ENCODE data around the gene HIRIP3.
"Not testable (repeated sequence)": the region's sequence is repeated elsewhere in the genome, so short reads cannot be mapped to it uniquely, and the experiment has no call there.

Gene HIRIP3

GRCh38 chr16:30028438-30029076 is 33.1 kb upstream of the HIRIP3 start:
- Histone ChIP-seq H3K36me3 (ENCODE audit: control insufficient read depth, insufficient read depth, low read length) (no peaks in the 10 kb centered on the region), H3K4me1 (ENCODE audit: control insufficient read depth, insufficient read depth, low read length, poor library complexity, severe bottlenecking) (peaks cover 15% of the 10 kb centered on the region), H3K4me3 (ENCODE audit: extremely low read depth, insufficient read depth, low read length, poor library complexity, severe bottlenecking) (no peak overlapping the region), H3K9me3 (ENCODE audit: control insufficient read depth, low read length) (no peaks in the 10 kb centered on the region), H3K27ac (ENCODE audit: low read depth, low read length, severe bottlenecking) (no peak overlapping the region)
- 29 to 33% methylated on average over 14 to 15 of the region's 18 CpGs for WGBS, 2 experiments (ENCODE audit: insufficient coverage in 2 of 2)

GRCh38 chr16:30027588-30028437 is 32.4 kb upstream of the HIRIP3 start:
- no peaks in the 10 kb centered on the region for H3K36me3 ChIP-seq (ENCODE audit: control insufficient read depth, insufficient read depth, low read length)
- no peak overlapping the region for H3K4me3 ChIP-seq (ENCODE audit: extremely low read depth, insufficient read depth, low read length, poor library complexity, severe bottlenecking)

GRCh38 chr16:30026449-30026848 is 31.0 kb upstream of the HIRIP3 start:
- 92 to 94% methylated on average over 18 of the region's 18 CpGs for whole genome bisulfite sequencing, 2 experiments (ENCODE audit: insufficient coverage in 2 of 2)
- no peak overlapping the region for H3K4me3 ChIP-seq (ENCODE audit: extremely low read depth, insufficient read depth, low read length, poor library complexity, severe bottlenecking)
- no peak overlapping the region for H3K27ac ChIP-seq (ENCODE audit: low read depth, low read length, severe bottlenecking)

More at GRCh38 chr16:30027588-30028437, 32.4 kb upstream of the HIRIP3 start:
- no peak overlapping the region for H3K27ac ChIP-seq (ENCODE audit: low read depth, low read length, severe bottlenecking)
- 72 to 79% methylated on average over 10 to 12 of the region's 13 CpGs for WGBS, 2 experiments (ENCODE audit: insufficient coverage in 2 of 2)
- peaks cover 15% of the 10 kb centered on the region for H3K4me1 ChIP-seq (ENCODE audit: control insufficient read depth, insufficient read depth, low read length, poor library complexity, severe bottlenecking)
- no peaks in the 10 kb centered on the region for H3K9me3 ChIP-seq (ENCODE audit: control insufficient read depth, low read length)

GRCh38 chr16:30025574-30025973 is 30.2 kb upstream of the HIRIP3 start:
- peaks cover 2% of the 10 kb centered on the region for H3K4me1 ChIP-seq (ENCODE audit: control insufficient read depth, insufficient read depth, low read length, poor library complexity, severe bottlenecking)
- H3K9me3 ChIP-seq (ENCODE audit: control insufficient read depth, low read length), result no peaks in the 10 kb centered on the region
- H3K36me3 ChIP-seq (ENCODE audit: control insufficient read depth, insufficient read depth, low read length), result no peaks in the 10 kb centered on the region
- no peak overlapping the region for H3K4me3 ChIP-seq (ENCODE audit: extremely low read depth, insufficient read depth, low read length, poor library complexity, severe bottlenecking)
- no peak overlapping the region for H3K27ac ChIP-seq (ENCODE audit: low read depth, low read length, severe bottlenecking)
- 87 to 88% methylated on average over 3 to 7 of the region's 7 CpGs for WGBS, 2 experiments (ENCODE audit: insufficient coverage in 2 of 2)

More at GRCh38 chr16:30026449-30026848, 31.0 kb upstream of the HIRIP3 start:
- no peaks in the 10 kb centered on the region for H3K36me3 ChIP-seq (ENCODE audit: control insufficient read depth, insufficient read depth, low read length)
- no peaks in the 10 kb centered on the region for H3K9me3 ChIP-seq (ENCODE audit: control insufficient read depth, low read length)
- H3K4me1 ChIP-seq (ENCODE audit: control insufficient read depth, insufficient read depth, low read length, poor library complexity, severe bottlenecking), result peaks cover 8% of the 10 kb centered on the region

GRCh38 chr16:30025156-30025555 is 29.7 kb upstream of the HIRIP3 start:
- no peak overlapping the region for H3K27ac ChIP-seq (ENCODE audit: low read depth, low read length, severe bottlenecking)
- H3K4me3 ChIP-seq (ENCODE audit: extremely low read depth, insufficient read depth, low read length, poor library complexity, severe bottlenecking), result no peak overlapping the region
- no peaks in the 10 kb centered on the region for H3K4me1 ChIP-seq (ENCODE audit: control insufficient read depth, insufficient read depth, low read length, poor library complexity, severe bottlenecking)
- no peaks in the 10 kb centered on the region for H3K36me3 ChIP-seq (ENCODE audit: control insufficient read depth, insufficient read depth, low read length)
- H3K9me3 ChIP-seq (ENCODE audit: control insufficient read depth, low read length), result no peaks in the 10 kb centered on the region
- WGBS, 2 experiments (ENCODE audit: insufficient coverage in 2 of 2), result 87 to 88% methylated on average over 18 to 20 of the region's 20 CpGs

GRCh38 chr16:30024451-30024850 is 29.0 kb upstream of the HIRIP3 start:
- Histone ChIP-seq H3K9me3 (ENCODE audit: control insufficient read depth, low read length) (no peaks in the 10 kb centered on the region), H3K36me3 (ENCODE audit: control insufficient read depth, insufficient read depth, low read length) (no peaks in the 10 kb centered on the region), H3K27ac (ENCODE audit: low read depth, low read length, severe bottlenecking) (no peak overlapping the region), H3K4me1 (ENCODE audit: control insufficient read depth, insufficient read depth, low read length, poor library complexity, severe bottlenecking) (no peaks in the 10 kb centered on the region), H3K4me3 (ENCODE audit: extremely low read depth, insufficient read depth, low read length, poor library complexity, severe bottlenecking) (no peak overlapping the region)
- WGBS, 2 experiments (ENCODE audit: insufficient coverage in 2 of 2), result 89 to 90% methylated on average over 5 to 9 of the region's 16 CpGs

- Histone ChIP-seq H3K27ac (ENCODE audit: low read depth, low read length, severe bottlenecking) (no peak overlapping the region), H3K36me3 (ENCODE audit: control insufficient read depth, insufficient read depth, low read length) (no peaks in the 10 kb centered on the region), H3K4me1 (ENCODE audit: control insufficient read depth, insufficient read depth, low read length, poor library complexity, severe bottlenecking) (no peaks in the 10 kb centered on the region), H3K9me3 (ENCODE audit: control insufficient read depth, low read length) (no peaks in the 10 kb centered on the region), H3K4me3 (ENCODE audit: extremely low read depth, insufficient read depth, low read length, poor library complexity, severe bottlenecking) (no peak overlapping the region)
- 91 to 92% methylated on average over 11 of the region's 11 CpGs for WGBS, 2 experiments (ENCODE audit: insufficient coverage in 2 of 2)
Observed at GRCh38 chr16:30023586-30023985, 28.2 kb upstream of the HIRIP3 start.

- WGBS, 2 experiments (ENCODE audit: insufficient coverage in 2 of 2), result 86 to 94% methylated on average over 3 to 5 of the region's 6 CpGs
Observed at GRCh38 chr16:30022887-30023286, 27.5 kb upstream of the HIRIP3 start, which contains the start of gene C16orf92. Gene C16orf92, plus strand, starts transcription at chr16:30023198. Its CDS starts 143 bp downstream, at chr16:30023341.

GRCh38 chr16:30018731-30019158 is 23.3 kb upstream of the HIRIP3 start:
- Histone ChIP-seq H3K9me3 (ENCODE audit: control insufficient read depth, low read length) (no peaks in the 10 kb centered on the region), H3K36me3 (ENCODE audit: control insufficient read depth, insufficient read depth, low read length) (no peaks in the 10 kb centered on the region), H3K4me1 (ENCODE audit: control insufficient read depth, insufficient read depth, low read length, poor library complexity, severe bottlenecking) (no peaks in the 10 kb centered on the region), H3K27ac (ENCODE audit: low read depth, low read length, severe bottlenecking) (no peak overlapping the region), H3K4me3 (ENCODE audit: extremely low read depth, insufficient read depth, low read length, poor library complexity, severe bottlenecking) (no peak overlapping the region)
- 79 to 83% methylated on average over 3 of the region's 4 CpGs for WGBS, 2 experiments (ENCODE audit: insufficient coverage in 2 of 2)

More at GRCh38 chr16:30022887-30023286, 27.5 kb upstream of the HIRIP3 start, which contains the start of gene C16orf92:
- H3K9me3 ChIP-seq (ENCODE audit: control insufficient read depth, low read length), result no peaks in the 10 kb centered on the region
- H3K4me1 ChIP-seq (ENCODE audit: control insufficient read depth, insufficient read depth, low read length, poor library complexity, severe bottlenecking), result no peaks in the 10 kb centered on the region
- no peak within 1 kb of the TSS for H3K4me3 ChIP-seq (ENCODE audit: extremely low read depth, insufficient read depth, low read length, poor library complexity, severe bottlenecking)
- no peaks in the 10 kb centered on the region for H3K36me3 ChIP-seq (ENCODE audit: control insufficient read depth, insufficient read depth, low read length)
- H3K27ac ChIP-seq (ENCODE audit: low read depth, low read length, severe bottlenecking), result no peak within 1 kb of the TSS

- not testable (repeated sequence) for H3K4me3 ChIP-seq (ENCODE audit: extremely low read depth, insufficient read depth, low read length, poor library complexity, severe bottlenecking); H3K9me3 ChIP-seq (ENCODE audit: control insufficient read depth, low read length); H3K36me3 ChIP-seq (ENCODE audit: control insufficient read depth, insufficient read depth, low read length); H3K27ac ChIP-seq (ENCODE audit: low read depth, low read length, severe bottlenecking); H3K4me1 ChIP-seq (ENCODE audit: control insufficient read depth, insufficient read depth, low read length, poor library complexity, severe bottlenecking)
- WGBS, 2 experiments (ENCODE audit: insufficient coverage in 2 of 2), result 86 to 93% methylated on average over 2 of the region's 4 CpGs
Observed at GRCh38 chr16:30017937-30018336, 22.5 kb upstream of the HIRIP3 start.

Data from mesodermal cell (in vitro differentiated cells).